Spleen (tissue), 7 donors: ENCODE data around the gene SLAIN2.

Source experiments
- POLR2AphosphoS5 ChIP-seq, 3 donors: sonication (generic); formaldehyde crosslinking; IDR thresholded peaks; one replicate each; pipeline ENCODE4 v1.5.1; 2017; ENCODE audit warnings: antibody characterized with exemption in 3 of 3
- TF ChIP-seq, protein P1 (sequence below), 11 experiments: fragments of 200-600 bp in 7 of 11; fragments of 450-650 bp in 4 of 11; sonication (generic) in 4 of 11; IDR thresholded peaks in 8 of 11; conservative IDR thresholded peaks in 3 of 11; 1 replicate in 7 of 11; 2 replicates in 4 of 11; pipeline versions ENCODE4 v1.4.0 to v1.8.0; 2016 to 2021; ENCODE audit warnings: antibody characterized with exemption in 11 of 11, inconsistent platforms in 4 of 11, mild to moderate bottlenecking in 1 of 11
- donor health status: DM: no; HTN: no; CAD: no; lungs with moderate emphysema.
- donor health status: DM: no; HTN: no; CAD: no.
- donor health status: DM: no; HTN: no; CAD: no.

DNA sequence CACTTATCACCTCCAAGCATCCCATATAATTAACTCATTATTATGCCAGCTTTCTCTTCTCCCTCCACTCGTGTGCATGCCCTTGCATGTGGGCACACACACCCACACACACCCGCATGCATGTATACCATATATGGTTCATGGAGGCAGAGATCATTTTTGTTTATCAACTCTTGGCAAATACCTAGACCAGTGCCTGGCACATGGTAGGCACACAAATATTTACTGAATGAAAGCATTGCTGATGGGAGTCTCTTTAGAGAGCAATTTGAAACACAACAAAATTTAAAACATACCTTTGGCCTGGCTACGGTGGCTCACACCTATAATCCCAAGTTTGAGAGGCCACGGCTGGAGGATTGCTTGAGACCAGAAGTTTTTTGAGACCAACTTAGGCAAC, 90.7 kb downstream of the SLAIN2 start:
- TF ChIP-seq, protein P1, sequence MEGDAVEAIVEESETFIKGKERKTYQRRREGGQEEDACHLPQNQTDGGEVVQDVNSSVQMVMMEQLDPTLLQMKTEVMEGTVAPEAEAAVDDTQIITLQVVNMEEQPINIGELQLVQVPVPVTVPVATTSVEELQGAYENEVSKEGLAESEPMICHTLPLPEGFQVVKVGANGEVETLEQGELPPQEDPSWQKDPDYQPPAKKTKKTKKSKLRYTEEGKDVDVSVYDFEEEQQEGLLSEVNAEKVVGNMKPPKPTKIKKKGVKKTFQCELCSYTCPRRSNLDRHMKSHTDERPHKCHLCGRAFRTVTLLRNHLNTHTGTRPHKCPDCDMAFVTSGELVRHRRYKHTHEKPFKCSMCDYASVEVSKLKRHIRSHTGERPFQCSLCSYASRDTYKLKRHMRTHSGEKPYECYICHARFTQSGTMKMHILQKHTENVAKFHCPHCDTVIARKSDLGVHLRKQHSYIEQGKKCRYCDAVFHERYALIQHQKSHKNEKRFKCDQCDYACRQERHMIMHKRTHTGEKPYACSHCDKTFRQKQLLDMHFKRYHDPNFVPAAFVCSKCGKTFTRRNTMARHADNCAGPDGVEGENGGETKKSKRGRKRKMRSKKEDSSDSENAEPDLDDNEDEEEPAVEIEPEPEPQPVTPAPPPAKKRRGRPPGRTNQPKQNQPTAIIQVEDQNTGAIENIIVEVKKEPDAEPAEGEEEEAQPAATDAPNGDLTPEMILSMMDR (IDR thresholded peaks at IDR 0.05 in 8 of 11, conservative IDR thresholded peaks at IDR 0.05 in 3 of 11) = no peak
- no peak for TF ChIP-seq POLR2AphosphoS5 (IDR thresholded peaks at IDR 0.05)
